GM21360 (cell line): Measurements from ENCODE around the gene CDC14B.
"Not testable (repeated sequence)": the region's sequence is repeated elsewhere in the genome, so short reads cannot be mapped to it uniquely, and the experiment has no call there.

Source experiments
- ATAC-seq: cut with Tn5 transposase; IDR thresholded peaks from one replicate; pipeline ENCODE4 v1.9.1; 2021; ENCODE audit warnings: mild to moderate bottlenecking, moderate library complexity; ENCODE audit not compliant: unreplicated experiment

The CDC14B gene

DNA sequence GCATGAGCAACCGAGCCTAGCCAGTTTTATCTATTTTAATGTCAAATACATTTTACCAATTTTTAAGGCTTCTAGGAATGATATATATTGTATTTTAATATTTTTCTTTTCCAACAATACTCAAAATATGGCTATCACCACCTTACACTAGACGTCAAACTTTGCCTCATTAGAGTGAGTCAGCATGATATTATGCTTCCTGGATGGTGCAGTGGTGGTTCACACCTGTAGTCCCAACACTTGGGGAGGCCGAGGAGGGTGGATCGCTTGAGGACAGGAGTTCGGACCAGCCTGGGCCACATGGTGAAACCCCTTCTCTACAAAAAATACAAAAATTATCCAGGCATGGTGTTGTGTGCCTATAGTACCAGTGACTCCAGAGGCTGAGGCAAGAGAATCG, 7.3 kb upstream of the CDC14B start:
- no peak for ATAC-seq

DNA sequence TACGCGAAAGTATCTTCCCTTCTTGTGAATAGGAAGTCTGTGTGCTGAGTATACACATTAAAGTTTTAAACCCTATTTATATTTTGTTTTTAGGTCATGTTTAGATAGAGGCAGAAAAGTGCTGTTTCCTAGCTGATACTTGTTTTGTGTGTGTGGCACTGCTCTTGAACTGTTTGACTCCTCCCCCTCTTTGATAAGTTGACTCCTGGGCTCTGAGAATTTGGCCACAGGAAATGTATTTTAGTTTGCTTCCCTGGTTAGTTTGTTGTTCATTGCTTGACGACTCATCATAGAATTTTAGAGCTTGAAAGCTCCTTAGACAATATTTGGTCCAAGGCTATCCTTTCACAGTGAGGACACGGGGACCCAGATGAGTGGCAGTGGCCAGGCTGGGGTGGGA, 2.0 kb upstream of the CDC14B start:
- no peak for ATAC-seq

DNA sequence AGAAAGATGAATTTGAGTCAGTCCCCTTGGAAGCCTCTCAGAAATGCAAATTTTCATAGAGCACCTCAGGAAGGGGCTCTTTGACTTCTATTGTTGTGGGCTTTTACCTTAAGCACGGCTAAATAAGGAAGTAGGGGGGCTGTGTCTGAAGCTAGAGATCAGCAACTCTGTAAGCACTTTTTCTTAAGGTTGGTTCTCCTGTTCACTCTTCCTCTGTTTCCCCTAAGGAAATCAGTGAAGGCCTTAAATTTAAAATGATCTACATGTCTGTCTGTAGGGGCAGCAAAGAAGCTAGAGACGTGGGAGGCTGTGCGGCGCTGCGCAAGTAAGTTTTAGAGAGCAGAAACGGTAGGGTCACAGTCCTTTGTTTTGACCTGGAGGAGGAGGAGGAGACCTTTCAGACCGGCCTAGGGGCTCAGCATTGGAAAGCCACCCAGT, 1.2 kb upstream of the CDC14B start:
- no peak for ATAC-seq

DNA sequence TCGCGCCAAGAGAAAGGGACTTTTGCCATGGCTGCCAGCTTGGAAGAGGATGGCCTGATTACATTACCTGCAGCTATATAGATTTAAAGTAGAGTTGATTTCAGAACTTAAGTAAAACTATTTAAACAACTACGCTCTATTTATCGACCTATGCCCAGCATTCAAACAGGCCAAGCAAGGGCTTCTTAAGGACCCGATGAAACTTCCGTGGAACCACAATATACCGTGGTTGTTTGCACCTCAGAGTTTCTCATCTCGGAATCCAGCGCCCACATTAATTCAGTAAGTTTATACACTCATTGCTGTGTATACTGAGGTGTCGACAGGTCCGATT, 505 bp upstream of the CDC14B start:
- ATAC-seq = no peak

DNA sequence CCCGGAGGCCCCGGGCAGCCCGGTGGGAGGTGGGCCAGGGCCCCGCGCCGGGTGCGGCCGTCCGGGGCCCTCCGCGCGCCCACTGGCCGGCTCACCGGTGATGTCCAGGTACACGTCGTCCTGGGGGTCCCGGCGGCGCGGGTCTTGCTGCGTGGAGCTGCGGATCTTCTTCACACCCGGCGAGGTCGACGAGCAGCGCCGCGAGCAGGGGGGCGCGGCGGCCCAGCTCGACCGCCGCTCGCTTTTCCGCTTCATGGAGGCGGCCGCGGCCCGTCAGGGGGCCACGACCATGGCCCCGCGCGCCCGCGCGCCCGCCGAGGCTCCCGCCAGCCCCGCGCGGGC, 548 bp downstream of the CDC14B start:
- no peak for ATAC-seq

DNA sequence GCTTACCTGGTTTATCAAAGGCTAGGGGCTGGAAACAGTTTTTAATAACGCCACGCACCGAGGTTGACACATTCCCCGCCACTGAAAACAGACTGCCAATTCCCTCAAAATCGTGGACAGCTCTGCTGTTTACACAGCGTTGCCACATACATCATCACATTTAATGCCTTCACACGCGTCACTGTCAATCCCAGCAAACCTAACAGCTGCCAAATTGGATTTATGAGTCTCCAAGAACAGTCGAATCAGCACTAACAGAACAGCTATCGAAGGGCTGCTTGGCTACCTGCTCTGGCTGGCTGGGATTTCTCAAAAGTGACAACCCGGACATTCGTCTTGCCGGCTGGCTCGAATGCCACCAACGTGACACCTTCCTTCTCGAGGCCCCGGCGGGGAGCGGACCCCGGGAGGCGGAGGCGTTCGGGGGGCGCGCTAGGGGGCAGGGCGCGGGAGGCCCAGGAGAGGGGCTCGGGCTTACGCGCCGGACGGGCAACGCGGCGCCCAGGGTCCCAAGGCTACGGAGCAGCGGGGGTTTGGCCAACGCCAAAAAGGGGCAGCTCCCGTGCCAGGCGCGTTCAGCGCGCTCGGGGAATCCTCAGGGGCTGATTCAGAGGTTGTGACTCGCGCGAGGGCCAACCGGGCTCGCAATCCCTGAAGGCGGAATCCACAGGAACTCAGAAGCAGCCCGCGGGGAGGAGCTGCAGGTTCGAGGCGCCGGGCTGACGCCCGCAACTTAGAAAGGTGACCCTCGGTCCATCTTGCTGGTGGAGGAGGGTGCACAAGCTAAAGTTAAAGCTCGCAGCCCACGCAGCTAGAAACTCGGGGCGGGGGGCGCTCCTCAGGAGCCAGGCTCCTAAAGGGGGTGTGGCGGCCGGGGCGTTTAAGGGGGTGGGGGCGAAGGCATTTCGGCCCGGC, 1.2 kb downstream of the CDC14B start:
- ATAC-seq = no peak

GRCh38 chr9:96617439-96618185, 2.0 kb downstream of the CDC14B start:
- ATAC-seq = no peak

GRCh38 chr9:96616817-96617438, 2.7 kb downstream of the CDC14B start:
- ATAC-seq = no peak

GRCh38 chr9:96615411-96615810, 4.2 kb downstream of the CDC14B start:
- ATAC-seq = no peak

- ATAC-seq = not testable (repeated sequence)
Observed at GRCh38 chr9:96614664-96615063, 5.0 kb downstream of the CDC14B start.

- no peak for ATAC-seq
Observed at GRCh38 chr9:96612966-96613589, 6.6 kb downstream of the CDC14B start.

GRCh38 chr9:96612105-96612965, 7.3 kb downstream of the CDC14B start:
- ATAC-seq = no peak

DNA sequence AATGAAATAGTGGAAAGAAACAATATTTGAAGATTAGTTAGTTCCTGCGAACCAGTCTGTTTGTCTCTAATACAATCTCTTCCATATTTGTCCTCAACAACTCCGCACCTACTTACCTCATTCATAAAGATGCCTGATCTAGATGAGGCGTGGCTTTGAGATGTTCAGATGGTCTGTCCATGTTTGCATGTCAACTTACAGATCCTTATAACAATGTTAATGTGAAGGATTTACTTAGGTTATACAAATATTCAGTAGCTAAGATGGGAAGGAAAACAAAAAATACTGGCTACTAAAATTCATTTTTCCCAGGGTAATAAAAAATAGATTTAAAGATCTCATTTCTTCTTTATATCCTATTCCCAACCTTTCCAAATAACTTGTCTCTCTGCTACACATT, 8.3 kb downstream of the CDC14B start:
- ATAC-seq = no peak

- ATAC-seq = no peak
Observed at GRCh38 chr9:96609732-96610131, 9.9 kb downstream of the CDC14B start.

DNA sequence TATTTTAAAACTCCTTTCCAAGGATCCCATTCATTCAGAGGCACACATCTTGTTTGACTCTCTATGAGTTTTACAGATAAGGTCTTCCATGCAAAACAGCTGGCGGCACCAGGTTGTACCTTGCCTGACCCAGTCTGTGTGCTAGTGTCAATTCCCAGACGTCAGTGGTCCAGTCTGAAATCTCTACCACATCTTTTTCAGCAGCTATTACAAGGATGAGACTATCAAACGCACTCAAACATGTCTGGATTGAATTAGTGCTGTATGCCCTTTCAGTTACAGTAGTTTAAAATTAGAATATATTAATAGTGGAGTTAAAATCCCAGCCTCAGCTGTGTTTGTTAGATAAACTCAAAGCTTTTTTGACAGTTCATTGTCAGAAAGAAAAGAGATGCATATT, 11.7 kb downstream of the CDC14B start:
- ATAC-seq = no peak

DNA sequence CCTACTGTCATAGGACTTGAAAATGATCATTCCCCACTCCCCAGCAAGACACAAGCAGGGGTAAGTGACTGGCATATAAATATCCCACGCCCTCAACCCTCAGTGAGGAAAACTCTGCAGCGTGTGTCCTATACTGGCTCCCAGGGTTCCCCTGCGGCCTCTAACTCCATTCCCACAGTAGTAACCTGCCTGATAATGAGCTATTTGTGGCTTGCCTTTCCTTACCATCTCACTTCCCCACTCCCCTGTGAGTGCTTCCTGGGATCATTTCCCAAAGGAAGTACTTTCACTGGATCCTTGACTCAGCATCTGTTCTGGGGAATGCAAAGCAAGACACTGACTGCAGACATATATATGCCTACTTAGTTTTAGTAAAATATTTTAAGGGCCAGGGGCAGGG, 14.3 kb downstream of the CDC14B start:
- ATAC-seq = no peak

GRCh38 chr9:96604004-96604319, 15.7 kb downstream of the CDC14B start:
- no peak for ATAC-seq

DNA sequence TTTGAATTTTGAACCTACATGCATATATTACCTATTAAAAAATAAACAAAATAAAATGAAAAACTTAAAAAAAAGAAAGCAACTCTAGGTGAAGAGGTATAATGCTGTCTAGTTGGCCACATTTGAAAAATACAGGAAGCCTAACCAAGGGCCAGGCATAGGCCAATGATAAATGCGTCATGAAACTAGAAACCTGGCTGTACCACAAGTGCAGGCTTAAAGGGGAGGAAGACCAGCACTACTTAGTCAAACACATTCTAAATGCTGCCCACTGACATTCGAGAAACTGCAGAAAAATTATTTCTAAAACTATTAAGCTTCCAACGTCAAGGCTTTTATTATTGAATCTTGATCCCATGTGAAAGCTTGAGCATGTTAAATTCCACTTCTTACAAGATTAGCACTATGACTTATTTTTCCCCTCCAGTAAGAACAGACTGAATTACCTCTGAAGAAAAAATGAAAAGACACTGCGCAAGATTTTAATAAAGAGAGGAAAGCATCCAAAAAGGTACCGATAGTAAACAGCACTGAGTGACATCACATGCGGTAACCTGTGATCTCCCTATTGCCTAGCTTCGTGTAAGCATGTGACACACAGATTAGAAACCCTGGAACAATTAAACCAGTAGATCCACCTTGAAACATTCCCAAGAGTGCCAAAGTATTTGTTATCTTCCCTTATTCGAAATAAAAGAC, 16.2 kb downstream of the CDC14B start:
- ATAC-seq = no peak

DNA sequence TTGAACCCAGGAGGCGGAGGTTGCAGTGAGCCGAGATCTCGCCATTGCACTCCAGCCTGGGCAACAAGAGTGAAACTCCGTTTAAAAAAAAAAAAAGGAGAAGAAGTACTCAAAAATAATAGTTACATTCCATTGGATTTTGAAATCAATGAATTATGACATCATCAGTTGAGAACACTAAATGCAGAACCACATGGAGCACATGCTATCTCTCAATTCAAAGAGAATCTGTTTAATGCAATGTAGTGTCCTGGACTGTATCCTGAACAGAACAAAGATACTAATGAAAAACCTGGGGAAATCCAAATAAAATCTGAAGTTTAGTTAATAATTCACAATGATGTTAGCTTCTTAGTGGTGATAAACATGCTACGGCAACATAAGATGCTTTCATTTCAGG, 20.3 kb downstream of the CDC14B start:
- ATAC-seq = no peak

- ATAC-seq = no peak
Observed at GRCh38 chr9:96596601-96597111, 23.0 kb downstream of the CDC14B start.
